GM12801 (cell line): ENCODE data around the gene NEK8.

Experiments used
- CTCF ChIP-seq: IDR thresholded peaks from one replicate; pipeline ENCODE4 v1.5.1; 2011; ENCODE audit warnings: control low read depth; ENCODE audit not compliant: insufficient read length; ENCODE audit errors: extremely low read depth

Gene NEK8

GRCh38 chr17:28743243-28744103, 14.9 kb downstream of the NEK8 start, which contains the start of gene TRAF4:
TSS of gene TRAF4 (plus strand) at chr17:28744011. CDS start at chr17:28744113, 102 bp downstream.
- no peak for TF ChIP-seq CTCF

- TF ChIP-seq CTCF: no peak
Observed at GRCh38 chr17:28744104-28744971, 15.8 kb downstream of the NEK8 start.

GRCh38 chr17:28744972-28745785, 16.6 kb downstream of the NEK8 start:
- no peak for TF ChIP-seq CTCF

GRCh38 chr17:28745786-28746411, 17.3 kb downstream of the NEK8 start:
- TF ChIP-seq CTCF: no peak

- TF ChIP-seq CTCF: no peak
Observed at GRCh38 chr17:28746611-28747050, 18.0 kb downstream of the NEK8 start.

GRCh38 chr17:28747051-28747691, 18.6 kb downstream of the NEK8 start:
- TF ChIP-seq CTCF: no peak
